H1 (cell line): ENCODE data around the gene MAGI1. TPM values are rescaled to one million over a fixed set of nuclear protein-coding genes. Genes with fewer than 3 reads are reported as not detected.

Experiments
- ASH2L ChIP-seq: fragments of 200-600, 300-600 bp; sonication (generic); IDR thresholded peaks from one replicate; pipeline ENCODE4 v1.7.1; 2017; ENCODE audit warnings: low read length
- EP300 ChIP-seq, 2 experiments: IDR thresholded peaks; 1 replicate in 1 of 2; 2 replicates in 1 of 2; pipeline ENCODE4 v1.6.1; 2011 to 2012; ENCODE audit warnings: low read depth in 2 of 2, low read length in 2 of 2, mild to moderate bottlenecking in 2 of 2, borderline replicate concordance in 1 of 2, inconsistent platforms in 1 of 2, moderate library complexity in 1 of 2
- PHF8 ChIP-seq: fragments of 200-600 bp; sonication (generic); conservative IDR thresholded peaks from 2 replicates; pipeline ENCODE4 v1.7.1; 2012; ENCODE audit warnings: low read depth, mild to moderate bottlenecking, inconsistent platforms, low read length, moderate library complexity
- POLR2AphosphoS5 ChIP-seq: IDR thresholded peaks from 2 replicates; pipeline ENCODE4 v1.6.1; 2011; ENCODE audit warnings: low read depth, low read length
- TCF12 ChIP-seq: IDR thresholded peaks from 2 replicates; pipeline ENCODE4 v1.6.1; 2011; ENCODE audit warnings: low read depth, mild to moderate bottlenecking, low read length
- polyA plus RNA-seq, 7 experiments: library from polyadenylated mRNA; depleted of rRNA in 3 of 7; stranded (reverse) in 5 of 7; unstranded in 2 of 7; fragments of >200 nt in 5 of 7; fragments of 200-250 nt in 2 of 7; gene quantifications; 1 replicate in 5 of 7; 2 replicates in 1 of 7; 4 replicates in 1 of 7; pipeline versions ENCODE4 v1.2.1 to v1.2.3, GENCODE V29; 2011 to 2013; ENCODE audit warnings: missing spikeins in 2 of 7, mixed read lengths in 2 of 7
- total RNA-seq: library from RNA; stranded (reverse); fragmentation: NEBNext Ultra II Directional; extraction: Animal tissue kit (Norgen Biotek cat#: 25700); gene quantifications from 2 replicates; pipeline ENCODE4 v1.2.1, GENCODE V29; 2021
- TF ChIP-seq, protein P1 (sequence below), 3 experiments: IDR thresholded peaks; 1 replicate in 2 of 3; 2 replicates in 1 of 3; pipeline versions ENCODE4 v1.5.1 to v1.6.1; 2011; ENCODE audit warnings: low read length in 3 of 3, mild to moderate bottlenecking in 3 of 3, inconsistent platforms in 2 of 3, low read depth in 1 of 3, moderate library complexity in 1 of 3; ENCODE audit not compliant: insufficient read depth in 1 of 3; ENCODE audit errors: control extremely low read depth in 1 of 3

MAGI1 gene
- total and polyA plus RNA-seq, 2 of the 8 experiments (the other 6 are each of a cell fraction or from before 2014, with no cell fraction given): 19.8 to 78.0 TPM

DNA sequence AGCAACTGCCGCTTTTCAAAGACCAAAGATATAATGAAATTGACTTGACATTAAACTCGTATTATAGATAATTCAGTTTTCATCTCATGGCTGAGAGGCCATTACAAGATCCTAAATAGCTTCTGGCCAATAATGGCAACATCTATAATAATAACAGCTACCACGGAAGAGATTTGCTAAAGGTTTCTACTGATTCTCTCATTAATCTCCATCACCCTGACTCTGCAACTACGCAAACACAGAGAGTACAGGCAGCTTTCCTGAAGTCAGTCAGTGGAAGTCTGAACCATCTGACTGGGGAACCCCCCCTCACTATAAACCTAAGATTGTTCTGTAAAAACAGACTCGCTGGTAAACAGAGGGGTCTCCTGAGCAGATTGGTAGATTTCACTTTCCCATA, 257.1 kb downstream of the MAGI1 start (continued):
- TF ChIP-seq, protein P1, sequence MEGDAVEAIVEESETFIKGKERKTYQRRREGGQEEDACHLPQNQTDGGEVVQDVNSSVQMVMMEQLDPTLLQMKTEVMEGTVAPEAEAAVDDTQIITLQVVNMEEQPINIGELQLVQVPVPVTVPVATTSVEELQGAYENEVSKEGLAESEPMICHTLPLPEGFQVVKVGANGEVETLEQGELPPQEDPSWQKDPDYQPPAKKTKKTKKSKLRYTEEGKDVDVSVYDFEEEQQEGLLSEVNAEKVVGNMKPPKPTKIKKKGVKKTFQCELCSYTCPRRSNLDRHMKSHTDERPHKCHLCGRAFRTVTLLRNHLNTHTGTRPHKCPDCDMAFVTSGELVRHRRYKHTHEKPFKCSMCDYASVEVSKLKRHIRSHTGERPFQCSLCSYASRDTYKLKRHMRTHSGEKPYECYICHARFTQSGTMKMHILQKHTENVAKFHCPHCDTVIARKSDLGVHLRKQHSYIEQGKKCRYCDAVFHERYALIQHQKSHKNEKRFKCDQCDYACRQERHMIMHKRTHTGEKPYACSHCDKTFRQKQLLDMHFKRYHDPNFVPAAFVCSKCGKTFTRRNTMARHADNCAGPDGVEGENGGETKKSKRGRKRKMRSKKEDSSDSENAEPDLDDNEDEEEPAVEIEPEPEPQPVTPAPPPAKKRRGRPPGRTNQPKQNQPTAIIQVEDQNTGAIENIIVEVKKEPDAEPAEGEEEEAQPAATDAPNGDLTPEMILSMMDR (IDR thresholded peaks at IDR 0.05; ENCODE audit: control extremely low read depth in 1 of 3, insufficient read depth in 1 of 3, low read depth in 1 of 3, low read length in 3 of 3): no peak
- no peak for TF ChIP-seq TCF12
- no peak for TF ChIP-seq ASH2L
- no peak for TF ChIP-seq PHF8
- no peak for TF ChIP-seq POLR2AphosphoS5
- no peak for TF ChIP-seq EP300 (IDR thresholded peaks at IDR 0.05; ENCODE audit: borderline replicate concordance in 1 of 2, low read depth in 2 of 2, low read length in 2 of 2)
